Activated CD4-positive, alpha-beta T cell treated with anti-CD3 and anti-CD28 coated beads, Interleukin-2, Interleukin-6, amounts not matched to agents 100 ng/mL and 50 ng/mL, durations not matched to agents 16 hours and 8 hours (primary cell): ENCODE measurements around the gene TWIST2.

Source experiments
- DNase-seq: peaks from one replicate; pipeline ENCODE4 v3.0.0-alpha.2; 2020

TWIST2 gene

GRCh38 chr2:238907717-238908173 lies 59.9 kb downstream of the TWIST2 start:
- DNase-seq = no peak

DNA sequence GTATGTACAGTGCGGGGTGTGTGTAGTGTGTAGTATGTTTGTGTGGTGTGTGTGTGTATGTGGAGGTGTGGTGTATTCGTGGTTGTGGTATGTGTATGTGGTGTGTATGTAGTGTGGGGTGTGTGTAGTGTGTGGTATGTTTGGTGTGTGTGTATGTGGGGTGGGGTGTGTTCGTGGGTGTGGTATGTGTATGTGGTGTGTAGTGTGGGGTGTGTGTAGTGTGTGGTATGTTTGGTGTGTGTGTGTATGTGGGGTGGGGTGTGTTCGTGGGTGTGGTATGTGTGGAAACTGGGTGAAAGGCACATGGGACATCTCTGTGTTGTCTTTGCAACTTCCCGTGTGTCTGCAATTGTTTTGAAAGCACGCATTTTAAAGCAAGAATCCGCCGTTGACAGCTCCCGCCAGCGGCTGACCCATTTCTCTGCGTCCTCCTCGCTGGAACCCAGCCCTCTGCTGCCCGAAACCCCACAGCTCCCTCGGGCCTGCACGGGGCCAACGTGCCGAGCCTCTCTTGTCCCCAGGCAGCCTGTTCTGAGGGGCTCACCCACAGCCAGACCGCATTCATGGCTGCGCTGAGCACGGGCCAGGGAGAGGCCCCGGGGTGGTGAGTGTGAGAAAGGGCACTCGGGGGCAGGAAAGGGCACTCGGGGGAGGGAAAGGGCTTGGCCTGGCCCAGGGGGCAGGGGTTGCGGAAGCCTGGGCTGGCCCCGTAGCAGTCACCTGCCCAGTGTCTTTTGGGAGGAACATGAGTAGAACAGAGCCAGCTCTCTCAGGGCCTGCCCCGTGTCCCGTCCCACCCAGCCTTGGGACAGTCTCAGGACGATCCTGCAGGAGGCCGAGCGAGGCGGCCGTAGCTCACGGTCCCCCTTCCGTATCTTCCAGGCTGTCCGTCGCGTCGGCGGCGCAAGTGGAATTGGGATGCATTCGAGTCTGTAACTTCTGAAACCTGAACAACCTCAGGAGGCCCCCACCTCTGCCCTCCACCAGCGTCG lies 61.4 kb downstream of the TWIST2 start:
- DNase-seq = no peak

DNA sequence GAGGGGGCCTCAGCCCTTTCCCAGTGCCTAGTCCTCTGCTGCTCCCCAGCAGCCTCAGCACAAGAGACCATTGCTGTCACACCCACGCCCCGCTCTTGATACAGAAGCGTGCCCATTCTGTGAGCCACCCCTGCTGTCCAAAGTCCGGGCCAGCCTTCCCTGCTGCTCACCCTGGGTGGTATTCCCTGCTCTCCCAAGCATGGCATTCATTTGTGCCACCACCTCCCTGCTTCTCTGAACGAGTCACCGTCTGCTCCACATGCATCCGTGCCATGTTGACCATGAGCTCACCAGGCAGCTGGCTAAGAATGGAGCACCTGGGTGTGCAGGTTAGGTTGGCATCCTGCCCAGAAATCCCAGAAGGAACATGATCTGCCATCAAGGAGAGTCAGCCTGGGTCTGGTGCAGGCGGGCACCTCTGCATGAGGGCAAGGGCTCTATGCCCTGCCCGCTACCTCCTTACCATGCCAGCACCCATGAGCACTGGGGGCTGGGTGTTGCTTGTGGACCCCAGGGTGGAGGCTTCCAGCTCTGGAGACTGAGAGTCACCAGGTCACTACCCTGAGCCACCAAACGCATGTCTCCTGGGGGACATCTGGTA lies 63.0 kb downstream of the TWIST2 start:
- no peak for DNase-seq

GRCh38 chr2:238911376-238912227 lies 63.7 kb downstream of the TWIST2 start:
- DNase-seq = no peak

GRCh38 chr2:238912228-238912915 lies 64.5 kb downstream of the TWIST2 start:
- no peak for DNase-seq

DNA sequence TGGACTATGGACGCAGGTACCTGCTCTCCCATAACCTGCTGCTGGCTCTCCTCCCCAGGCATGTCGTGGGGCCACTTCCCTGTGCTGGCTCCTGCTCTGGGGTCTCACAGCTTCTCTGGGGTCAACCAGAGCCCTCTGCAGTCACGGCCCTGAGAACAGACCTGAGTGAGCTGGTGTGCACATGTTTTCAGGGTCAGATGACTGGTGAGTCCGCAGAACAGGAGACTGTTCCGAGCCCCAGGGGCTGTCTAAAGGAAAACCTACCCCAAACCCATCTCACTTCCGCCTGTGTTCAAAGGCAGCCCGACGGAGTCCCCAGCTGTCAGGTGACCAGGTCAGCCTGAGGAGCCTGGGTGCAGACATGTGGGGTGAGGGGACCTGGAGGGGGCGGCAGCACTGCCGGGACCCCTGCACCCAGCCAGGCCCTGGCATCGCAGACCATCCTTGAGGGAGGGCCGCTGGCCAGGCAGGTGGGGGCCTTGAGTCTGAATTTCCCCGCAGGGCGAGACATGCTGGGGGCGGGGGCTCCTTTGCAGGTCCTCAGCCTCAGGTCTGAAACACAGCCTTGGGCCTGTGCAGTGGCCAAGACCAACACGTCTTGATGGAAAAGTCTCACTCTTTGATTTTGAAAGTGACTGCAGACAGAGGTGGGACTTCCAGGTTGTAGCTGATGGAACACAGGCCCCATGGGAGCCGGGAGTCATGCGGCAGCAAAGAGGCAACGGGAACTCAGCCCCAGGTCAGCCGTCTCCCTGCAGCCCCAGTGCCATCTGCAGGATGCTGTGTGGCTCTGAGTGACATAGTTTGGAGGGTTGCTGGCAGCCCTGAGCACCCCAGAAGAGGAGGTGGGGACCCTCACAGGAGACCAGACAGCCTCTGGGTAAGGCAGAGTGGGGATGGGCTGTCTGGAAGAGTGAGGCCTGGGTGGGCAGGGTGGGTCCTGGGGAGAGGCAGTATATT lies 65.3 kb downstream of the TWIST2 start:
- no peak for DNase-seq

- no peak for DNase-seq
Observed at GRCh38 chr2:238913931-238914647, 66.2 kb downstream of the TWIST2 start.

GRCh38 chr2:238914648-238915015 lies 66.7 kb downstream of the TWIST2 start:
- no peak for DNase-seq

GRCh38 chr2:238915196-238915595 lies 67.3 kb downstream of the TWIST2 start:
- no peak for DNase-seq

DNA sequence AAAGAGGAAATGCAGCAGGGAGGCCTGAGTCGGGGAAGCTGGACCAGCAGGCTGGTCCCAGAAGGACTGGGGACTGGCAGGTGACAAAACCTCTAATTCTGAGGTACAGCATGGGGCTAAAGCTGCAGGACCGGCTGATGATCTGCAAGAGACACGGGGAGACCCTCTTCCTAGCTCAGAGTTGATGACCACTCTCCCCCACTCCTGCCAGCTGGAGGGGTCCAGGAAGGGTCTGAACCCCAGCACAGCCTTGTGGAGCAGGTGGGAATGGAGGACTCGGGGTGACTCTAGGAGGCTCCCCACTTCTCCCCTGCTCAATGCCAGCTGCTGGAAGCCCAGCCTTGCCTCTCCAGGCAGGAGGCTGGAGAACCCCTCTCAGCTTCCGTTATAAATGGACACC lies 67.7 kb downstream of the TWIST2 start:
- DNase-seq = no peak

DNA sequence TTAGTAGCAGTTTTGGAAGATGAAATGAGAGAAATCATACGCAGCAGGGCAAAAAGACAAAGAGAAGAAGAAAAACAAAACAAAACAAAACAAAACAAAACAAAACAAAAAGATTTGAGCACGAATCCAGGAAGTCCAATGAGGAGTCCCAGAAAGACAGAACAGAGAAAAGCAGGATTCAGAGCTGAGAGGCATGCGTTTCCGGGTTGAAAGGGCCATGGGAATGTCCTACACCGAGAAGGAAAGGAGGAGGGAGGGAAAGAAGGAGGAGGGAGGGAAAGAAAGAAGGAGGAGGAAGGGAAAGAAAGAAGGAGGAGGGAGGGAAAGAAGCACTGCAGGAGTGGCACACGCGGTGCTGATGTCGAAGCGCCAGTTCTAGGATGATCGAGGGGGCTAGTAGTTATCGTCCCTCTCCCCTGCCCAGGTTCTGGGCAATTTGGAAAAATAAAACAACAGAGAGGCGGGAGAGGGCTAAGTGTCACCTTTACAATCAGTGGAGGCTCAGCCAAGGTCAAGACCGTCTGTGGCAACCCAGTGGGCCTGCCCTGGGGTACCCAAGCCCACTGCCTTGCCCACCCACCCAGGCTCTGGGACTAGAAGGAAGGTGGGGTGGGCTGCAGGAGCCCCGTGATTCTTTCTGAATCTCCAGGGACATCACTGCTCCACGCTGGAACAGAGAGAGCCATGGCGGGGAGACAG lies 68.4 kb downstream of the TWIST2 start:
- DNase-seq = no peak

DNA sequence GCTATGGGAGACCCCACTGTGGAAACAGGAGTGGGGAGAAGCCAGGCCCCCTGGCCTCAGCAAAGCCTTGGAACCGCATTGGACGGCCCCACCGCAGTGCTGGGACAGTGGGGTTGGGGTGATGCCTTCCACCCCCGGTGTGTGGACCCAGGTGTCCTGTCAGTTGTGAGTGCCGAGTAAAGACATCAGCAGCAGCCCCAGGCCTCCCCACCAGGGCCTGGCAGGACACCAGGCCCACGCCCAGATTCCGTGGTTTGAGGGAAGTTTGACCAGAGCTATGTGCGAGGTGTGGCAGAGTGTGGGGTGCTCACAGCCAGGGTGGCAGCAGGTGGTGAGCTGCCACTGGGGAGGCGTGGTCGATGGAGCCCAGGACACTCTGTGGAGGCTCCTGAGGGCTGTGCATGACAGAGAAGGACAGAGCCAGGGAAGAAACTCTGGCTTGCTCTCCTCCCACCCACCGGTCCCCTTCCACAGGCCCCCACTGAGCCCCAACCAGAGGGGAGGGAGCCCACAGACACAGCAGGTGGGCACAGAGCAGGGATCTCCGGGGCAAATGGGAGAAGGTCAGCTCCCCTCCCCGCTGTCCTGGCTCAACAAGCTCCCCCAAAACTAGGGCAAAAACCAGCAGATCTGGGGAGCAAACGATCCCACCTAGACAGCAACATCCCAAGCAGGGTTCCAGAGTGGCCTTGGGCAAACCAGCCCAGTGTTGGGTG lies 69.1 kb downstream of the TWIST2 start:
- DNase-seq = no peak

GRCh38 chr2:238919307-238919706 lies 71.4 kb downstream of the TWIST2 start:
- DNase-seq = no peak

DNA sequence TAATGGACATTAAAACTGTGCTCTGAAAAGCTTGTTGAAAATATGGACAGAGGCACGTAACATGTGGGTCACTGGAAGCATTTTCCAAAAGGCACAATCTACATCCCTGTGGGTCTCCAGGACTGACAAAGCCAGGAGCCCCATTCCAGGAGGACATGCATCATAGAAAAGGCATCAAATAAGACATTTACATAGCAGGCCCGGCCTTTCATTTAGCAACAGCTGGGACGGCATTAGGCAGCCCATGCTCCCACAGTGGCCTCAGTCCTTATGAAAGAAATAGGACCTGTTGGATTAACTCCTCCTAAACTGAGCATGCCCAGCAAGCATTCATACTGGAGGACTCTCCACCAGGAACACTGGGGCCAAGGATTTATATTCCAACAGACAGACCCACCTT lies 72.2 kb downstream of the TWIST2 start:
- no peak for DNase-seq

- DNase-seq = no peak
Observed at GRCh38 chr2:238920601-238921001, 72.7 kb downstream of the TWIST2 start.

- no peak for DNase-seq
Observed at GRCh38 chr2:238921259-238921658, 73.4 kb downstream of the TWIST2 start.

DNA sequence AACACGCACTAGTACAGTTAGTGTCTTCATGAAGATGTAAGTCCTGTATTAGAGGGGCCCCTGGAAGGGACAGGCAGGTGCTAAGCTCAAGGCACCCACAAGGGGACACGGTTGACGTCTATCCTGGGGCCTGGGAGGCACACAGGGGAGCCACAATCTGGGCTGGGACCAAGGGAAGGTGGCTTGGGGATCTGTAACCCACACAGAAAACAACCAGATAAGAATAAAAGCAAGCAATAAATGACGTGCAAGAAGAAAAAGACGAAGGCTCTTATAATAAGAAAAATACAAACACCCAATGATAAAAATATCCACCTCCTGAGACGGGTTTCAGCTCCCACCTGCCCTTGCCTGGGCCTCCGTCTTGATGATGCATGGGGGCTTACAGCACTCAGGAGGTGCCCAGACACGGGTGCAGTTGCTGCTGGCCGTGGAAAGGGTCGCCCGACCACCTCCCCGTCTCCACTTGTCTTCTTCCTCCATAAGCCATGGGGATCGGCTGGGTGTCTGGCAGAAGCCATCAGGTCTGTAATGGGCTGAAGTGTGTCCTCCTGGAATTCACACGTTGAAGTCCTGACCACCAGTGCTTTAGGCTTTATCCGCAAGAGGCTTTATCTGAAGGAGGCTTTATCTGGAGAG lies 73.9 kb downstream of the TWIST2 start:
- DNase-seq = no peak

- no peak for DNase-seq
Observed at GRCh38 chr2:238922435-238922834, 74.5 kb downstream of the TWIST2 start.

- DNase-seq = no peak
Observed at GRCh38 chr2:238924032-238924431, 76.1 kb downstream of the TWIST2 start.
